GM19452 (cell line): Measurements from ENCODE around the gene FOXD4L4.
"Not testable (repeated sequence)": the region's sequence is repeated elsewhere in the genome, so short reads cannot be mapped to it uniquely, and the experiment has no call there.

Experiments
- ATAC-seq: cut with Tn5 transposase; IDR thresholded peaks from one replicate; pipeline ENCODE4 v1.9.1; 2021; ENCODE audit not compliant: unreplicated experiment

FOXD4L4 gene

GRCh38 chr9:65737096-65737564 is at the start of gene FOXD4L4:
Gene FOXD4L4, plus strand, starts transcription at chr9:65737146. Its CDS starts 0 bp downstream, at chr9:65737146.
- not testable (repeated sequence) for ATAC-seq

GRCh38 chr9:65703550-65703949 is 33.4 kb upstream of the FOXD4L4 start:
- ATAC-seq, result not testable (repeated sequence)

GRCh38 chr9:65714445-65714844 is 22.5 kb upstream of the FOXD4L4 start:
- not testable (repeated sequence) for ATAC-seq

- ATAC-seq, result not testable (repeated sequence)
Measured at GRCh38 chr9:65738133-65738532, 1.2 kb downstream of the FOXD4L4 start.
